Right ventricle myocardium superior (tissue), 1 donor: ENCODE data around the gene TDRD15. TPM values are rescaled to one million over a fixed set of nuclear protein-coding genes. Genes with fewer than 3 reads are reported as not detected.
"Not testable (repeated sequence)": the region's sequence is repeated elsewhere in the genome, so short reads cannot be mapped to it uniquely, and the experiment has no call there.

Experiments used
- ATAC-seq: fragments of 200-7000 bp; cut with Tn5 transposase; one replicate; pipeline ENCODE4 v1.9.1; 2020; ENCODE audit warnings: mild to moderate bottlenecking; ENCODE audit not compliant: poor library complexity
- DNase-seq: peaks from one replicate; pipeline ENCODE4 v3.0.0-alpha.2; 2020
- intact Hi-C: fragments of 100-400 bp; cut with DNase I; formaldehyde crosslinking; loops from one replicate; pipeline ENCODE4 v1.11.2; 2022
- long read RNA-seq: library from polyadenylated mRNA; unstranded; transcript quantifications from one replicate; pipeline ENCODE4 v2.0.0, GENCODE V29; 2021
- total RNA-seq: library from RNA; stranded (reverse); fragmentation: NEBNext Ultra II Directional; extraction: Animal tissue kit (Norgen Biotek cat#: 25700); gene quantifications from one replicate; pipeline ENCODE4 v1.2.1, GENCODE V29; 2021
- donor health status: DM: no; HTN: yes; CAD: no; lungs with severe emphysema.

TDRD15 gene
- total RNA-seq, result not detected
- long read RNA-seq, result 0 reads

GRCh38 chr2:21123473-21124393 is at the start of gene TDRD15:
TDRD15 (plus strand) TSS chr2:21123968; CDS start chr2:21137468, 13,500 bp downstream.
- intact Hi-C loops, result no loop called here
- no peak for DNase-seq
- ATAC-seq, result no peak

GRCh38 chr2:21078296-21078695 is 45.5 kb upstream of the TDRD15 start:
- DNase-seq (no peak), ATAC-seq (no peak)
- intact Hi-C loops, result no loop called here

GRCh38 chr2:21083482-21083881 is 40.3 kb upstream of the TDRD15 start:
- DNase-seq (no peak), ATAC-seq (no peak)
- intact Hi-C loops, result no loop called here

- intact Hi-C loops, result no loop called here
- ATAC-seq (no peak), DNase-seq (no peak)
These were observed 39.4 kb upstream of the TDRD15 start for GRCh38 chr2:21084401-21084800.

GRCh38 chr2:21092308-21092869 is 31.4 kb upstream of the TDRD15 start:
- intact Hi-C loops, result no loop called here
- ATAC-seq, result no peak

GRCh38 chr2:21095178-21095577 is 28.6 kb upstream of the TDRD15 start:
- intact Hi-C loops, result no loop called here
- ATAC-seq (no peak), DNase-seq (no peak)

More at GRCh38 chr2:21092308-21092869, 31.4 kb upstream of the TDRD15 start:
- no peak for DNase-seq

GRCh38 chr2:21095714-21096113 is 28.1 kb upstream of the TDRD15 start:
- no peak for ATAC-seq
- intact Hi-C loops, result no loop called here
- DNase-seq, result no peak

GRCh38 chr2:21096458-21096857 is 27.3 kb upstream of the TDRD15 start:
- intact Hi-C loops, result no loop called here
- no peak for DNase-seq
- ATAC-seq, result peak; percentile 64

- ATAC-seq, result no peak
- intact Hi-C loops, result no loop called here
These were observed 26.4 kb upstream of the TDRD15 start for GRCh38 chr2:21097331-21097730.

GRCh38 chr2:21098294-21098693 is 25.5 kb upstream of the TDRD15 start:
- DNase-seq (no peak), ATAC-seq (no peak)
- intact Hi-C loops, result no loop called here

More at GRCh38 chr2:21097331-21097730, 26.4 kb upstream of the TDRD15 start:
- no peak for DNase-seq

- ATAC-seq, result peak; percentile 69
- intact Hi-C loops, result no loop called here
- no peak for DNase-seq
These were observed 24.4 kb upstream of the TDRD15 start for GRCh38 chr2:21099281-21099907.

GRCh38 chr2:21101514-21102155 is 22.1 kb upstream of the TDRD15 start:
- DNase-seq, intact Hi-C loops, ATAC-seq: not testable (repeated sequence)

- no peak for ATAC-seq
- no peak for DNase-seq
- intact Hi-C loops, result no loop called here
These were observed 21.4 kb upstream of the TDRD15 start for GRCh38 chr2:21102356-21102755.

GRCh38 chr2:21103274-21103891 is 20.4 kb upstream of the TDRD15 start:
- DNase-seq (no peak), ATAC-seq (no peak)
- intact Hi-C loops, result no loop called here

- intact Hi-C loops, result no loop called here
- ATAC-seq, result no peak
- no peak for DNase-seq
These were observed 19.6 kb upstream of the TDRD15 start for GRCh38 chr2:21104030-21104660.

GRCh38 chr2:21111012-21111411 is 12.8 kb upstream of the TDRD15 start:
- ATAC-seq (no peak), DNase-seq (no peak)
- intact Hi-C loops, result loop anchor here (5.0 kb wide), 1 partner anchor 64 kb away; no protein-coding TSS in a partner anchor

GRCh38 chr2:21117688-21118087 is 6.1 kb upstream of the TDRD15 start:
- no peak for DNase-seq
- ATAC-seq, result no peak
- intact Hi-C loops, result loop anchor here (5.0 kb wide), 1 partner anchor 455 kb away; no protein-coding TSS in a partner anchor

- DNase-seq (no peak), ATAC-seq (peak; percentile 73)
- intact Hi-C loops, result loop anchor here (5.0 kb wide), 1 partner anchor 456 kb away; no protein-coding TSS in a partner anchor
These were observed 5.4 kb upstream of the TDRD15 start for GRCh38 chr2:21118302-21118920.
